PFSK-1 (cell line): ENCODE data around the gene HOXA3.

Source experiments
- FOXP2 ChIP-seq: optimal IDR thresholded peaks from 2 replicates; pipeline ENCODE3; 2011; ENCODE audit warnings: borderline replicate concordance, control low read depth, inconsistent platforms; ENCODE audit not compliant: insufficient read depth; ENCODE audit errors: extremely low read length, extremely low read depth
- POLR2AphosphoS5 ChIP-seq: IDR thresholded peaks from 2 replicates; pipeline ENCODE4 v1.6.1; 2012; ENCODE audit warnings: low read depth, mild to moderate bottlenecking, control low read depth, low read length, moderate library complexity
- SIN3A ChIP-seq: IDR thresholded peaks from 2 replicates; pipeline ENCODE4 v1.6.1; 2012; ENCODE audit warnings: mild to moderate bottlenecking, low read length, moderate library complexity, borderline replicate concordance; ENCODE audit not compliant: insufficient read depth
- TAF1 ChIP-seq: IDR thresholded peaks from 2 replicates; pipeline ENCODE4 v1.6.1; 2012; ENCODE audit warnings: low read length, control low read depth, borderline replicate concordance; ENCODE audit not compliant: insufficient read depth
- TF ChIP-seq, protein P1 (sequence below), 2 experiments: IDR thresholded peaks; 2 replicates each; pipeline versions ENCODE4 v1.6.1 to v1.8.0; 2011 to 2012; ENCODE audit warnings: low read depth in 2 of 2, low read length in 2 of 2, control low read depth in 1 of 2, inconsistent platforms in 1 of 2, mild to moderate bottlenecking in 1 of 2, moderate library complexity in 1 of 2; ENCODE audit not compliant: insufficient read depth in 1 of 2

HOXA3 gene

DNA sequence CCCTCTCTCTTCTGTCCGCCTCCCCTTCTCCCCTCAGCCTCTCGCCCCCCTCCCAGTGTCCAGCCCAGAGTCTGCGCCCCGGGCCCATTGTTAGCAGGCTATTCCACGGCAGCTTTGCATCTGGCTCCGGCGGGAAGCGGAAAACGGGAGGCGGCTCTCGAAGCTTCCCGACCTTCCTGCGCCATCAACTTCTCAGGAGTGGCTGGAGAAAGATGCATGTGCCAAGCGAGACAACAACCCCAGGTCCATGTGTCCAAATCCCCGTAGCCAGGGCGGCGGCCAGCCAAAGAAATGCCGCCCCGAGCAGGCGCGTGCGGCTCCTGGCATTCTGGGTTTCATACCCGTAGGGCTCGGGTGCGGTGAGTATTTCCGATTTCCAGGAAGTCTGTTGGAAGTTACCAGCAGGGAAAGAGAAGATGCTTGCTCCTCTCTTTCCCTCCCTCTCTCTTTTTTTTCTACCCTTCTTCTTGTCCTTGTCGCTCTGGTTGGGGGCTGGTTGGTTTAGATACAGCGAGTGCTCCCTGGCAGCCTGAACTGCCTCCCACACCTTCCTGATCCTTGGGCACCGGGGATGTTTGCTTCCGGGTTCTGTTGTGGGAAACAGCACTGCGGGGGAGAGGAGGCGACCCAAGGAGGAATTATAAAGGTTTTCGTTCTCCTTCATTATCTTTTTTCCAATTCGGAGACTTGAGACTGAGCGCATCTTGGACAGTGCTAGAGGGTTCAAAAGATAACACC, 48.7 kb downstream of the HOXA3 start:
- TF ChIP-seq FOXP2, result no peak
- no peak for TF ChIP-seq TAF1
- TF ChIP-seq POLR2AphosphoS5, result no peak
- TF ChIP-seq, protein P1, sequence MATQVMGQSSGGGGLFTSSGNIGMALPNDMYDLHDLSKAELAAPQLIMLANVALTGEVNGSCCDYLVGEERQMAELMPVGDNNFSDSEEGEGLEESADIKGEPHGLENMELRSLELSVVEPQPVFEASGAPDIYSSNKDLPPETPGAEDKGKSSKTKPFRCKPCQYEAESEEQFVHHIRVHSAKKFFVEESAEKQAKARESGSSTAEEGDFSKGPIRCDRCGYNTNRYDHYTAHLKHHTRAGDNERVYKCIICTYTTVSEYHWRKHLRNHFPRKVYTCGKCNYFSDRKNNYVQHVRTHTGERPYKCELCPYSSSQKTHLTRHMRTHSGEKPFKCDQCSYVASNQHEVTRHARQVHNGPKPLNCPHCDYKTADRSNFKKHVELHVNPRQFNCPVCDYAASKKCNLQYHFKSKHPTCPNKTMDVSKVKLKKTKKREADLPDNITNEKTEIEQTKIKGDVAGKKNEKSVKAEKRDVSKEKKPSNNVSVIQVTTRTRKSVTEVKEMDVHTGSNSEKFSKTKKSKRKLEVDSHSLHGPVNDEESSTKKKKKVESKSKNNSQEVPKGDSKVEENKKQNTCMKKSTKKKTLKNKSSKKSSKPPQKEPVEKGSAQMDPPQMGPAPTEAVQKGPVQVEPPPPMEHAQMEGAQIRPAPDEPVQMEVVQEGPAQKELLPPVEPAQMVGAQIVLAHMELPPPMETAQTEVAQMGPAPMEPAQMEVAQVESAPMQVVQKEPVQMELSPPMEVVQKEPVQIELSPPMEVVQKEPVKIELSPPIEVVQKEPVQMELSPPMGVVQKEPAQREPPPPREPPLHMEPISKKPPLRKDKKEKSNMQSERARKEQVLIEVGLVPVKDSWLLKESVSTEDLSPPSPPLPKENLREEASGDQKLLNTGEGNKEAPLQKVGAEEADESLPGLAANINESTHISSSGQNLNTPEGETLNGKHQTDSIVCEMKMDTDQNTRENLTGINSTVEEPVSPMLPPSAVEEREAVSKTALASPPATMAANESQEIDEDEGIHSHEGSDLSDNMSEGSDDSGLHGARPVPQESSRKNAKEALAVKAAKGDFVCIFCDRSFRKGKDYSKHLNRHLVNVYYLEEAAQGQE (IDR thresholded peaks at IDR 0.05; ENCODE audit: insufficient read depth in 1 of 2, low read depth in 2 of 2, low read length in 2 of 2), result no peak
- TF ChIP-seq SIN3A, result no peak

DNA sequence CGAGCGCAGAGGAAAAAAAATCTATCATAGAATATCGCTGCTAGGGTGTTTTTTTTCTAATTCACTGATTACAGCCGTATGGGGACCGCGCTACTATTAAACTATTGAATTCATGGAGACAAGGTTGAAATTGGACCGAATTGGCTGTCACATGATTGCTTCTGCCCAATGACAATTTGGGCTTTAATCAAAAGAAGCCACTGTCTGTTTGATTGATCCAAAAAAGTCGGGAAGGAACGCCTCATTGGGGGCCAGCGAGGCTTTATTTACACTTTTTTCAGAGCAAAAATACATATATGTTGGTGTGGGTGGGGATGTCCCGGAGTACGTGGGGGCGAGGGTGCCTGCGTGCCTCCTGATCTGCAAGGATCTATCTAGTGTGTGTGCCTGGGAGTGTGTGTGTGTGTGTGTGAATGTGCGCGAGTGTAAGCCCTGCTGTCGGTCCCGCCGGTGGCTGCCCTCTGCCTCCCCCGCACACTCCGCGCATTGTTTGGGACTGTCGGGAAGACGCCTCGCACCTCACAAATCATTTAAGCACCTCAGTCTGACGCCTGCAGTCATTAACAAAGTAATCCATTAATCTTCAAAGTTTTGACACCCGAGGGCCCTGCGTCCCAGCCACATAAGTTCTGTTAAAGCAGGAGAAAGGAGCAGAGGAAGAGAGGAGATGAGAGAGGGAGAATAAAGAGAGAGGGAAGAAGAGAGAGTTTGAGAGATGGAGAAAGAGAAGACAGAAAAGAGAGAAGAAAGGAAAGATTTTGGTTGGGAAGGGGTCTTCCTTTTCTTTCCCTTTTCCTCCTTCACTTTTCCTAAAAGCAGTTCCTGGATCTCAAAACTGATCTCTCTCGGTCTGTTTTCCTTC, 49.6 kb downstream of the HOXA3 start, which contains the start of gene HOXA2:
Gene HOXA2 (minus strand): TSS at position 103 of the 862 bp plus-strand sequence. CDS start 183 bp downstream, outside the sequence.
- TF ChIP-seq, protein P1 (IDR thresholded peaks at IDR 0.05; ENCODE audit: insufficient read depth in 1 of 2, low read depth in 2 of 2, low read length in 2 of 2), result no peak
- TF ChIP-seq TAF1 (no peak), POLR2AphosphoS5 (no peak), FOXP2 (no peak), SIN3A (no peak)

DNA sequence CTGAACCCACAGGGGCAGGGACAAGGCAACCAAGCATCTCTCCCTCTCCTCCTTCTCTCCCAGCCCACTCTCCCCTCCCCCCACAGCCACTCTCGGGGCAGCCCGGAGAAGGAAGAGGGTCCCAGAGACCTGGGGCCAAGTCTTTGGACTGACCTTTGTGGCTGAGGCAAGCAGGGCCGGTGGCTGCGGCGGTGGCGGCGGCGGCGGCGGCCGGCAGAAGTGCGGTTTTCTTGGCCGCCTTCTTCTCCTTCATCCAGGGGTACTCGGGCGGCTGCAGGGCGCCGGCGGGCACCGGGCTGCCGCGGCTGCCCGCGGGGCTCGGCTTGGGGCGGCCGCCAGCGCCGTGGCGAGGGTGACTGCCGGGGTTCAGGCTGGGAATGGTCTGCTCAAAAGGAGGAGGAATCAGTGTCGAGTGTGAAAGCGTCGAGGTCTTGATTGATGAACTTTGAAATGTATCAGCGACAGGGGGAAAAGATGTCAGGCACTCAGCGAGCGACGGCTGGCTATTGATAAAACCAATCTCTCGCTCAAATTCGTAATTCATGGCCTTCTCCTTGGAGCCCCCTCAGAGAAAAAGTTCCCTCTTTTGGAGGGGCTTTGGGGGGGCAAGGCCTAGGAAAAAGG, 50.3 kb downstream of the HOXA3 start:
- TF ChIP-seq TAF1, result no peak
- no peak for TF ChIP-seq FOXP2
- TF ChIP-seq, protein P1 (IDR thresholded peaks at IDR 0.05; ENCODE audit: insufficient read depth in 1 of 2, low read depth in 2 of 2, low read length in 2 of 2), result no peak
- no peak for TF ChIP-seq SIN3A
- TF ChIP-seq POLR2AphosphoS5, result no peak

DNA sequence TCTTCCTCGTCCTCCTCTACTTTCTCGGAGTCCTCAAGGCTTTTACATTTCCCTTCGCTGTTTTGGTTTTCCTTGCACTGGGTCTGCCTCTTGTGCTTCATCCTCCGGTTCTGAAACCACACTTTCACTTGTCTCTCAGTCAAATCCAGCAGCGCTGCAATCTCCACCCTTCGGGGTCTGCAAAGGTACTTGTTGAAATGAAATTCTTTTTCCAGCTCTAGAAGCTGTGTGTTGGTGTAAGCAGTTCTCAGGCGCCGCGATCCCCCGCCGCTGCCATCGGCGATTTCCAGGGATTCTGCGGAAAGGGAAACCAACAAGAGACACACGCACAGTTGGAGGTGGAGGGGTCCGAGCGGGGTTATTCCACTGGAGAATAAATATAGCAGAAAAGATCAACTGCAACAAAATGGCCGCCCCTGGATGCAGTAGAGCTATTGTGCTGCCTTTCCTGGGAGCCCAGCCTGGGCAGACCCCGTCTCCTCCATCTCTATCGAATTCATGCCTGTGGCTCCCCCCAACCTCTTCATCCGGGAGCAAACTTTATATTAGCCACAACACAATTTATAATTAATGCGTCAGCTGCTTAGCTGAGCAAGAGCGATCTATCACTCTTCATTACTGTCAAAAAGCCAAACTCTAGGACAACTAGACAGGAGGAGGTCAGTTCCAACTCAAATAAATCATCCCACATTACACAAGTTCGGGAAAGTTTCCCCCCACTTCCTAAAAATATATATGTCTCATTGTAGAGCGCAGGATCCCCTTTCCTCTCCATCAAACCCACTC, 51.0 kb downstream of the HOXA3 start:
- TF ChIP-seq, protein P1 (IDR thresholded peaks at IDR 0.05; ENCODE audit: insufficient read depth in 1 of 2, low read depth in 2 of 2, low read length in 2 of 2), result no peak
- TF ChIP-seq SIN3A, result no peak
- TF ChIP-seq FOXP2, result no peak
- no peak for TF ChIP-seq TAF1
- no peak for TF ChIP-seq POLR2AphosphoS5
